ENCODE data around the gene RPS28. TPM values are rescaled to one million over a fixed set of nuclear protein-coding genes. Genes with fewer than 3 reads are reported as not detected.

The RPS28 gene
- total RNA-seq, 1 donor from 2014 or later: 1,352 TPM

DNA sequence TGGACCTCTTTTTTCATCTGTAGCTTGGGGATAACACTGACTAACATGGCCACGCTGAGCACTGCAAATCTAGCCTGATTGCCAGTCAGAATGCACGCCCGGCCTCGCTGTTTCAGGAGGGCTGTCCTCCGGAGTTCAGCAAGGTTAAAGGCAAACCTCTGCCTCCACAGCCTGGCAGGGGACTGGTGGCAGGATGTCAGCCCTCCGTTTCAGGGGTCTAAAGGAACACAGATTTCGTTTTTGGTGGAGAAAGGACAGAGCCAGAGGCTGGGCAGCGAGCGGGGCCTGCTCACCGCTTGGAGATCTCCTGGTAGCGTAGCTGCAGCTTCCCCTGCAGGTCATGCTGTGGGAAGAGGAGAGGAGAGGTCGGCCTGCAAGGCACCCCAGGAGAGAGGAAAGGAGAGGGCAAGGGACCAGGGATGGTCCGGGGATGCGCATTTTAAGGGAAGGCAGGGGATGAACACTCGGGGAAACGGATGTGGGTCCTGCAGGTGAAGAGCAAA lies 681 bp upstream of the RPS28 start:
- Mint-ChIP-seq H3K36me3 (peaks cover 1% of the 10 kb centered on the region), H3K27me3 (ENCODE audit: low read depth) (no peaks in the 10 kb centered on the region), H3K4me1 (peaks cover 27% of the 10 kb centered on the region), H3K27ac (peak overlapping the region; percentile 98), H3K4me3 (peak overlapping the region; percentile 95), H3K9me3 (no peaks in the 10 kb centered on the region)
- TF ChIP-seq, protein P1, sequence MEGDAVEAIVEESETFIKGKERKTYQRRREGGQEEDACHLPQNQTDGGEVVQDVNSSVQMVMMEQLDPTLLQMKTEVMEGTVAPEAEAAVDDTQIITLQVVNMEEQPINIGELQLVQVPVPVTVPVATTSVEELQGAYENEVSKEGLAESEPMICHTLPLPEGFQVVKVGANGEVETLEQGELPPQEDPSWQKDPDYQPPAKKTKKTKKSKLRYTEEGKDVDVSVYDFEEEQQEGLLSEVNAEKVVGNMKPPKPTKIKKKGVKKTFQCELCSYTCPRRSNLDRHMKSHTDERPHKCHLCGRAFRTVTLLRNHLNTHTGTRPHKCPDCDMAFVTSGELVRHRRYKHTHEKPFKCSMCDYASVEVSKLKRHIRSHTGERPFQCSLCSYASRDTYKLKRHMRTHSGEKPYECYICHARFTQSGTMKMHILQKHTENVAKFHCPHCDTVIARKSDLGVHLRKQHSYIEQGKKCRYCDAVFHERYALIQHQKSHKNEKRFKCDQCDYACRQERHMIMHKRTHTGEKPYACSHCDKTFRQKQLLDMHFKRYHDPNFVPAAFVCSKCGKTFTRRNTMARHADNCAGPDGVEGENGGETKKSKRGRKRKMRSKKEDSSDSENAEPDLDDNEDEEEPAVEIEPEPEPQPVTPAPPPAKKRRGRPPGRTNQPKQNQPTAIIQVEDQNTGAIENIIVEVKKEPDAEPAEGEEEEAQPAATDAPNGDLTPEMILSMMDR (IDR thresholded peaks at IDR 0.05; ENCODE audit: unreplicated experiment): no peak
- DNase-seq (ENCODE audit: low spot score in 2 of 2, unreplicated experiment in 2 of 2): no peak

DNA sequence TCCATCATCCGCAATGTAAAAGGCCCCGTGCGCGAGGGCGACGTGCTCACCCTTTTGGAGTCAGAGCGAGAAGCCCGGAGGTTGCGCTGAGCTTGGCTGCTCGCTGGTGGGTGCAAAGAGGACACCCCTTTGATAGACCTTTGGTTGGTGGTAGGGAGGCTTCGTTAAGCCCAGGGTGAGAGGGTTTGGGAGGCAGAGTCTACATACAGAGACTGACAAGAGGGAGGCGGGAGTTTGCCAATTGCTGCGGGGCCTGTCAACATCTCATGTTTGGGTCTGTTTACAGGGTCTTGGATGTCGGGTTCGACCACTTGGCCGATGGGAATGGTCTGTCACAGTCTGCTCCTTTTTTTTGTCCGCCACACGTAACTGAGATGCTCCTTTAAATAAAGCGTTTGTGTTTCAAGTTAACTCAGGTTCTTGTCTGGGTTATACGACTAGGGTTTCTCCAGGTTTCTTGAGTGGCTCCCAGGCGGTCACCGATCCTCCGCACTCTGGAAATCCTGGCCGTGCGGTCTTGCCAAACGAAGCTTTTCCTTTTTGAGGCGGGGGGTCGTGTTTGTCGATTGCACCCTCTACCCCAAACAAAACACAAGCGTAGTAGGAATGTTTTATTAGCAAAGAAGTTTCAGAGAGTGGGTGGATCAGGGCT lies 816 bp downstream of the RPS28 start:
- no peaks in the 10 kb centered on the region for H3K36me3 Mint-ChIP-seq
- peaks cover 27% of the 10 kb centered on the region for H3K4me1 Mint-ChIP-seq
- TF ChIP-seq, protein P1 (IDR thresholded peaks at IDR 0.05; ENCODE audit: unreplicated experiment): no peak
- peaks cover 5% of the 10 kb centered on the region for H3K27me3 Mint-ChIP-seq (ENCODE audit: low read depth)
- H3K4me3 Mint-ChIP-seq: peak overlapping the region; percentile 95
- DNase-seq (ENCODE audit: low spot score in 2 of 2, unreplicated experiment in 2 of 2): no peak
- H3K9me3 Mint-ChIP-seq: peaks cover 5% of the 10 kb centered on the region
- H3K27ac Mint-ChIP-seq: peak overlapping the region; percentile 98

DNA sequence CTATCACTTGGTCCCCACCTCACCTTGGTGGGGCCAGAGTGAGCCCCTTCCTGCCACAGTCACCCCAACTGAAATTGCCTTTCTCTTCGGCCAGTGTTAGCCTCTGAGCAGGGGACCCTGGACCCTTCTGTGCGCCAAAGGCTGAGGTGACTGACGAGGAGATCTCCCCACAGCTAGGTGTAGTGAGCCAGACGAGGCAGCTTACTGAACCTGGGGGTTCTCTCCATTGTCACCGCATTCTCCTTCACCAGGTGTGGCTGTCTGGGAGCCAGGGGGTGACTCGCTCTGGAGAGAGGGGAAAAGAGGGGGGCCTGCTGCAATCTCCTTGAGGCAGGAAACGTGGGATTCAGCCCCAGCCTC lies 1.3 kb downstream of the RPS28 start:
- H3K27ac Mint-ChIP-seq: no peak overlapping the region
- peaks cover 5% of the 10 kb centered on the region for H3K9me3 Mint-ChIP-seq
- peaks cover 7% of the 10 kb centered on the region for H3K27me3 Mint-ChIP-seq (ENCODE audit: low read depth)
- TF ChIP-seq, protein P1 (IDR thresholded peaks at IDR 0.05; ENCODE audit: unreplicated experiment): no peak
- H3K4me3 Mint-ChIP-seq: peak overlapping the region; percentile 95
- peaks cover 27% of the 10 kb centered on the region for H3K4me1 Mint-ChIP-seq
- H3K36me3 Mint-ChIP-seq: no peaks in the 10 kb centered on the region
- DNase-seq (ENCODE audit: low spot score in 2 of 2, unreplicated experiment in 2 of 2): no peak

DNA sequence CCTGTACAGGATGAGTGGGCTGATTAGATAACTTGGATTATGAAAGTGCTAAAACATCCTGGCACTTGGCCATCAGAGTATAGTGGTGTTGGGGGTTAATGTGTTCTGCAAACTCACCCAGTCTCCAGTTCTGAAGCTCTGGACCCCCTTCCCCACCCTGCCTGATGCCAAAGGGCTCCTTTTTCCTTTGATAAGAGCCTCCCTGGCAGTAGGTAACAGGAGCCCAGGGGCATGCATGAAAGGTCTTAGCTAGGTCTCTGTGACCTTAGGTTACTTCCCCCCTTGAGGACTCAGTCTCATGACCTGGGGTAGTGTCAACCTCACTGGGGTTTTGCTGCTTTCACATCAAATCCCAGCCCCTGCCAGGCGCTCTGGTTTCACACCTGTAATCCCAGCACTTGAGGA lies 2.5 kb downstream of the RPS28 start:
- DNase-seq (ENCODE audit: low spot score in 2 of 2, unreplicated experiment in 2 of 2): no peak
- H3K27ac Mint-ChIP-seq: no peak overlapping the region
- H3K9me3 Mint-ChIP-seq: peaks cover 5% of the 10 kb centered on the region
- H3K27me3 Mint-ChIP-seq (ENCODE audit: low read depth): peaks cover 17% of the 10 kb centered on the region
- TF ChIP-seq, protein P1 (IDR thresholded peaks at IDR 0.05; ENCODE audit: unreplicated experiment): no peak
- no peak overlapping the region for H3K4me3 Mint-ChIP-seq
- no peaks in the 10 kb centered on the region for H3K36me3 Mint-ChIP-seq
- H3K4me1 Mint-ChIP-seq: peaks cover 27% of the 10 kb centered on the region

DNA sequence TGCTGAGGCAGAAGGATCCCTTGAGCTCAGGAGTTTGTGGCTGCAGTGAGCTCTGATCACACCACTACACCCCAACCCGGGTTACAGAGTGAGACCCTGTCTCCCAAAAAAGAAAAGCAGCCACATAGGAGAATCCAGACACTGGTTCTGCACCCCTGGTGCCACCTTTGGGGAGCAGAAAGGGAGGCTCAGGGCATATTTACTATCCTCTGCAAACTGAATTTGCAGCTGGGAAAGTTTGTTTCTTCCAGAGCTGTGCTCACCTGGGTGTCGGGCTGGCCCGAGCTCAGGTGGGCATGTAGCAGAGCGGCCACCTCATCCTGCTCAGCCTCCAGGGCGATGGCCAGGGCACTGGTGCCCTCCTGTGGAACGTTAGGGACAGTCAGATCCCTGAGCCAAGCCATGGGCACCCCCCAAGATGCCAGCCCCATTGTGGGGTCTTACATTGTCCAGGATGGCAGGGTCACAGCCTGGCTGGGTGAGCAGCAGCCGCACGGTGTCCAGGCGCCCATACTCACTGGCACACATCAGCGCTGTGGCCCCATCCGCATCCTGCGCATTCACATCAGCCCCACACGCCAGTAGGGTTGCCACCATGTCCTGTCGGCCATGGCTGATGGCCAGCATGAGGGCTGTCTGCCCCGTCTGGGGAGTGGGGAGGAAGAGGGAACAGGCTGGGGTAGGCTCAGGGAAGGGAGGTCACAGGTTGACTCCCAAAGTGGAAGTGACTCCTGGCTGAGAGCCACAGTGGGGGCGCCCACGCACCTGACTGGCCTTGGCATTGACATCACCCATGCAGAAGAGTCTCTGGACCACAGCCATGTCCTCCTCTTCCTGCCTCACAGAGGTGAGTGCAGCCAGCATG lies 3.1 kb downstream of the RPS28 start:
- no peak for DNase-seq (ENCODE audit: low spot score in 2 of 2, unreplicated experiment in 2 of 2)
- Mint-ChIP-seq H3K4me3 (no peak overlapping the region), H3K4me1 (peaks cover 27% of the 10 kb centered on the region), H3K9me3 (peaks cover 5% of the 10 kb centered on the region), H3K36me3 (no peaks in the 10 kb centered on the region), H3K27ac (no peak overlapping the region), H3K27me3 (ENCODE audit: low read depth) (peaks cover 17% of the 10 kb centered on the region)
- TF ChIP-seq, protein P1 (IDR thresholded peaks at IDR 0.05; ENCODE audit: unreplicated experiment): no peak

Data from mesothelial cell of epicardium (in vitro differentiated cells).